ENCODE measurements around the gene AIFM3. TPM values are rescaled to one million over a fixed set of nuclear protein-coding genes. Genes with fewer than 3 reads are reported as not detected.

Gene AIFM3
- total RNA-seq, 1 donor from 2014 or later = 0.17 TPM

DNA sequence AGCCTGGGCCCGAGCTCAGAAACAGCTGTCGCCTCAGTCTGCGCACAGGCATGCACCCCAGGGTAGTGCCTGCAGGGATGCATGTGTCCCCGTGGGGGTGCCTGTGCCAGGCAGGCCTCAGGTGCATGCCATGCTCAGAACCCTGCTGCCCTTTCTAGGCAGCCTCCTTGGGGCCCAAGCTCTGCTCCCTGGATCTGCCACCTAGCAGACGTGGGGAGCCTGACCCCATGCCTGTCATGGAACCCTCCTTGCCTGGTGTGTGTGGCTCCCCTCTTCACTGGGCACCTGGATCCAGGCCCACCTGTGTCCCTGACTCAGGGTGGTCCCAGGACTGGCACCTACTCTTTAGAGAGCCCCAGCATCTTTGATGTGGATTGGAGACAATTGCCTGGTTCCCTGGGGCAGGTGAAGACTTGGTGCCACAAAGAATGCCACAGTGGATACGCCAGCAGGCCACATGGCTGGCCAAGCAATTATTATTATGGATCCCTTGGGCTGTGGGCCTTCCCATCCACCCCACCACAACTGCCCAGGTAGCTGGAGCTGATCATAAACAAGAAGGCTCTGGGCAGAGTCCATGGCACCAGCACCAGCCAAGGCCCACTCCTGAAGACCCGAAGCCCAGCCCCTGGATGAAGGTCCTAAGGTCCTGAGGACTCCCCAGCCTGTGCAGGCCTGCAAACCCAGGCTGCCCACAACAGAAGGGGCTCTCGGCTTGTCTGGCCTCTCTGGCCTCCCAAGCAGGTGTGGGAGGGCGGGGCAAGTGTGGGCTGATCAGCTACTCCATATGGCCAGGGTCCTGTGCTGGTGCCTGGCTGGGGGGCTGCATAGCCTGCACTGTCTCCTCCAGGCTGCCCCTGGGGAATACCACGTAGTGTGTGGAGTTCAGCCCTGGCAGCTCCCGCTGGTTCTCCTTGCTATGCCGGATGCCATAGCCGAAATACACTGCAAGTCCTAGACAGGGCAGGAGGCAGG lies 61.5 kb downstream of the AIFM3 start:
- no peak for DNase-seq

GRCh38 chr22:21029486-21030025 lies 62.5 kb downstream of the AIFM3 start:
- no peak for DNase-seq

DNA sequence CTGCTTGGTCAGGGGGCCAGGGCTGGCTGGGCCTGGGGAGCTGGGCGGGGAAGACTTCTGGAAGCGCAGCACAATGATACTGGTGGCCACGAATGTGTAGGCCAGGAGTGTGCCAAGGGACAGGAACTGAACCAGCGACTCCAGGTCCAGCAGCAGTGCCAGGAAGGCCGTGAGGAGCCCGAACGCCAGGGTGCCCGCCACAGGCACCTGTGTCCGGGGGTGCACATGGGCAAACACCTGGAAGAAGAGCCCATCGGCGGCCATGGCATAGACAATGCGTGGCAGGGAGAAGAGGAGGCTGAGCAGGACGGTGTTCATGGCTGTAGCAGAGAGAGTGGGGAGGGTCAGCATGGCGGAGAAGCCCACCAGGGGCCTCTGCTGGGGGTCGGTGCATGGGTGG lies 63.0 kb downstream of the AIFM3 start:
- DNase-seq = no peak

Other genes with a start within 250 kb of the AIFM3 start
- gene SERPIND1, start 193.1 kb upstream of the AIFM3 start, total RNA-seq = not detected in 2 replicates
- 20.3 and 40.3 TPM in 2 replicates for gene PI4KA, start 108.4 kb upstream of the AIFM3 start, total RNA-seq
- 6.0 and 8.5 TPM in 2 replicates for gene SNAP29, start 108.2 kb upstream of the AIFM3 start, total RNA-seq
- gene CRKL, start 49.8 kb upstream of the AIFM3 start, total RNA-seq = 50.2 and 54.4 TPM in 2 replicates
- gene LZTR1, start 15.0 kb downstream of the AIFM3 start, total RNA-seq = 51.6 and 60.9 TPM in 2 replicates
- gene THAP7, start 34.9 kb downstream of the AIFM3 start, total RNA-seq = 13.8 and 18.1 TPM in 2 replicates
- gene P2RX6, start 47.9 kb downstream of the AIFM3 start, total RNA-seq = under 0.01 TPM in 1 of 2 replicates, not detected in the other
- not detected in 2 replicates for gene SLC7A4, start 65.3 kb downstream of the AIFM3 start, total RNA-seq
- not detected in 2 replicates for gene LRRC74B, start 78.7 kb downstream of the AIFM3 start, total RNA-seq